OCI-LY3 (cell line): Measurements from ENCODE around the gene PSME4.

Source experiments
- H2AFZ ChIP-seq: fragments of 200-600, 300-600 bp; shearing (Covaris generic); 2 replicates; pipeline ENCODE4 v1.6.0; 2014; ENCODE audit warnings: antibody characterized with exemption, low read depth, low read length
- H3K27ac ChIP-seq: fragments of 200-600, 300-600 bp; sonication (generic); 2 replicates; pipeline ENCODE4 v1.5.1; 2014; ENCODE audit warnings: mild to moderate bottlenecking, low read length, moderate library complexity, mixed read lengths
- H3K27me3 ChIP-seq: fragments of 200-600, 300-600 bp; sonication (generic); 2 replicates; pipeline ENCODE4 v1.6.1; 2014; ENCODE audit warnings: low read depth, low read length, mixed read lengths
- H3K36me3 ChIP-seq: fragments of 200-600, 300-600 bp; sonication (generic); replicated peaks from 2 replicates; pipeline ENCODE3; 2014; ENCODE audit warnings: low read depth, low read length, mixed read lengths
- H3K4me1 ChIP-seq: fragments of 300-600, 200-600 bp; sonication (generic); 2 replicates; pipeline ENCODE4 v1.6.1; 2014; ENCODE audit warnings: low read length, mixed read lengths
- H3K4me2 ChIP-seq: fragments of 200-600, 300-600 bp; sonication (generic); 2 replicates; pipeline ENCODE4 v1.6.1; 2014; ENCODE audit warnings: low read length, mixed read lengths
- H3K4me3 ChIP-seq: fragments of 300-600, 200-600 bp; sonication (generic); 2 replicates; pipeline ENCODE4 v1.5.1; 2014; ENCODE audit warnings: antibody characterized with exemption, mild to moderate bottlenecking, low read length, moderate library complexity
- H3K79me2 ChIP-seq: fragments of 300-600, 200-600 bp; shearing (Covaris generic); 2 replicates; pipeline ENCODE4 v1.6.1; 2014; ENCODE audit warnings: mild to moderate bottlenecking, low read length, mixed read lengths
- H3K9ac ChIP-seq: fragments of 300-600, 200-600 bp; shearing (Covaris generic); 2 replicates; pipeline ENCODE4 v1.6.0; 2014; ENCODE audit warnings: mild to moderate bottlenecking, low read length, moderate library complexity
- H3K9me3 ChIP-seq: fragments of 200-600, 300-600 bp; shearing (Covaris generic); 2 replicates; pipeline ENCODE4 v1.6.1; 2014; ENCODE audit warnings: low read length, mixed read lengths; ENCODE audit not compliant: insufficient read depth
- H4K20me1 ChIP-seq: fragments of 200-600, 300-600 bp; sonication (generic); 2 replicates; pipeline ENCODE4 v1.6.1; 2016; ENCODE audit warnings: low read length, mixed read lengths; ENCODE audit not compliant: insufficient read depth
- CTCF ChIP-seq: fragments of 200-600, 300-600 bp; sonication (generic); IDR thresholded peaks from 2 replicates; pipeline ENCODE4 v1.5.1; 2014; ENCODE audit warnings: antibody characterized with exemption, low read length, low read depth
- EZH2phosphoT487 ChIP-seq: fragments of 200-600 bp; shearing (Covaris generic); IDR thresholded peaks from 2 replicates; pipeline ENCODE4 v1.6.1; 2018; ENCODE audit warnings: antibody characterized with exemption, mixed run types, low read depth

Gene PSME4

GRCh38 chr2:53960476-53960875, 10.3 kb downstream of the PSME4 start:
- Histone ChIP-seq H3K27me3 (no peaks in the 10 kb centered on the region), H3K79me2 (peaks cover 99% of the 10 kb centered on the region), H3K36me3 (no peaks in the 10 kb centered on the region), H3K4me1 (peaks cover 18% of the 10 kb centered on the region), H3K9me3 (no peaks in the 10 kb centered on the region), H3K4me3 (no peak overlapping the region), H3K4me2 (no peak overlapping the region), H2AFZ (no peak overlapping the region), H4K20me1 (peaks cover 35% of the 10 kb centered on the region), H3K27ac (no peak overlapping the region), H3K9ac (no peak overlapping the region)
- TF ChIP-seq EZH2phosphoT487: no peak
- TF ChIP-seq CTCF: no peak

- Histone ChIP-seq H3K9ac (no peak overlapping the region), H4K20me1 (peaks cover 22% of the 10 kb centered on the region), H3K4me1 (peaks cover 6% of the 10 kb centered on the region), H3K79me2 (peaks cover 99% of the 10 kb centered on the region), H3K4me3 (no peak overlapping the region), H3K4me2 (no peak overlapping the region), H3K27ac (no peak overlapping the region), H3K36me3 (no peaks in the 10 kb centered on the region), H2AFZ (no peak overlapping the region), H3K9me3 (no peaks in the 10 kb centered on the region), H3K27me3 (no peaks in the 10 kb centered on the region)
- TF ChIP-seq EZH2phosphoT487 (no peak), CTCF (no peak)
Observed at GRCh38 chr2:53958443-53958842, 12.3 kb downstream of the PSME4 start.

GRCh38 chr2:53952519-53952918, 18.3 kb downstream of the PSME4 start:
- Histone ChIP-seq H3K79me2 (peaks cover 83% of the 10 kb centered on the region), H3K4me1 (no peaks in the 10 kb centered on the region), H4K20me1 (peaks cover 10% of the 10 kb centered on the region; the same call in 1 of the 2 replicates), H3K4me3 (no peak overlapping the region), H3K27me3 (no peaks in the 10 kb centered on the region), H3K9ac (no peak overlapping the region), H3K4me2 (no peak overlapping the region), H3K36me3 (peaks cover 5% of the 10 kb centered on the region), H3K27ac (no peak overlapping the region), H3K9me3 (no peaks in the 10 kb centered on the region), H2AFZ (no peak overlapping the region)
- TF ChIP-seq CTCF: no peak
- TF ChIP-seq EZH2phosphoT487: no peak

GRCh38 chr2:53949457-53949856, 21.3 kb downstream of the PSME4 start:
- Histone ChIP-seq H3K27ac (no peak overlapping the region), H3K4me1 (peaks cover 6% of the 10 kb centered on the region), H3K4me2 (no peak overlapping the region), H3K79me2 (peaks cover 53% of the 10 kb centered on the region), H3K36me3 (peaks cover 13% of the 10 kb centered on the region), H3K27me3 (no peaks in the 10 kb centered on the region), H2AFZ (no peak overlapping the region), H3K9ac (no peak overlapping the region), H3K4me3 (no peak overlapping the region), H4K20me1 (peaks cover 7% of the 10 kb centered on the region; the same call in 1 of the 2 replicates), H3K9me3 (no peaks in the 10 kb centered on the region)
- TF ChIP-seq CTCF: no peak
- TF ChIP-seq EZH2phosphoT487: no peak
